HCT116 (cell line): Measurements from ENCODE around the gene AMDHD1. TPM values are rescaled to one million over a fixed set of nuclear protein-coding genes. Genes with fewer than 3 reads are reported as not detected.

Experiments used
- ATAC-seq: fragments of 200-7000 bp; cut with Tn5 transposase; 2 replicates; pipeline ENCODE4 v1.9.1; 2020; ENCODE audit warnings: mild to moderate bottlenecking, moderate library complexity
- BruUV-seq: library from RNA; stranded (reverse); fragments of 400-500 nt; replicated peaks from 2 replicates; lab custom pipeline; 2021; lab: Mats Ljungman, UMichigan
- CTCF ChIA-PET: fragments of 300-600 bp; sonication (Branson Sonifier 250); formaldehyde crosslinking; loops from one replicate; lab custom pipeline; 2021; ENCODE audit warnings: antibody characterized with exemption; lab: Charles Lee
- POLR2A ChIA-PET: fragments of 300-600, 350-600 bp; sonication (Branson Sonifier 250); formaldehyde crosslinking; loops from one replicate; lab custom pipeline; 2021; ENCODE audit warnings: antibody characterized with exemption; lab: Charles Lee
- RAD21 ChIA-PET, 2 experiments: fragments of 300-600 bp; sonication (Branson Sonifier 250); formaldehyde crosslinking; loops; one replicate each; lab custom pipeline; 2023; ENCODE audit warnings: low total read pairs in 2 of 2; ENCODE audit not compliant: uncharacterized antibody in 2 of 2, unreplicated experiment in 2 of 2, low non-redundant PET in 1 of 2; lab: Charles Lee
- DNase-seq: peaks from one replicate; pipeline ENCODE4 v3.0.0-alpha.2; 2010; ENCODE audit warnings: low read depth, low spot score
- H2AFZ ChIP-seq: fragments of 200-600 bp; shearing (Covaris generic), sonication (generic); 2 replicates; pipeline ENCODE4 v1.6.1; 2017; ENCODE audit warnings: low read depth, mixed run types, mixed read lengths, antibody characterized with exemption, low read length; ENCODE audit not compliant: poor library complexity, severe bottlenecking
- H3K27ac ChIP-seq: 2 replicates; pipeline ENCODE4 v1.5.1; 2012; ENCODE audit warnings: low read depth, low read length
- H3K27me3 ChIP-seq: fragments of 200-600 bp; sonication (generic); 2 replicates; pipeline ENCODE4 v1.6.1; 2016; ENCODE audit warnings: mixed run types, low read length, mixed read lengths; ENCODE audit not compliant: insufficient read depth
- H3K36me3 ChIP-seq, 2 experiments: fragments of 200-500 bp in 1 of 2; fragments of 200-600 bp in 1 of 2; sonication (Bioruptor generic) in 1 of 2; sonication (generic) in 1 of 2; 2 replicates each; pipeline versions ENCODE4 v1.5.1 to v1.6.1; 2014 to 2016; ENCODE audit warnings: low read length in 2 of 2, inconsistent platforms in 1 of 2, mixed read lengths in 1 of 2, mixed run types in 1 of 2; ENCODE audit not compliant: insufficient read depth in 2 of 2, control insufficient read depth in 1 of 2
- H3K4me1 ChIP-seq, 2 experiments: fragments of 200-600 bp in 1 of 2; sonication (generic) in 1 of 2; 2 replicates each; pipeline versions ENCODE4 v1.5.1 to v1.6.1; 2012 to 2017; ENCODE audit warnings: low read length in 2 of 2, inconsistent platforms in 1 of 2, mild to moderate bottlenecking in 1 of 2, mixed read lengths in 1 of 2, mixed run types in 1 of 2, moderate library complexity in 1 of 2; ENCODE audit not compliant: insufficient read depth in 2 of 2, control insufficient read depth in 1 of 2
- H3K4me2 ChIP-seq: fragments of 200-600 bp; sonication (generic); 2 replicates; pipeline ENCODE4 v1.6.1; 2017; ENCODE audit warnings: mixed run types, low read length, mixed read lengths
- H3K4me3 ChIP-seq, 2 experiments: fragments of 200-600 bp in 1 of 2; sonication (generic) in 1 of 2; replicated peaks in 1 of 2; 2 replicates each; pipeline ENCODE4 v1.5.1; 2011 to 2016; ENCODE audit warnings: low read length in 2 of 2, control low read depth in 1 of 2, low read depth in 1 of 2, mild to moderate bottlenecking in 1 of 2, mixed read lengths in 1 of 2, mixed run types in 1 of 2
- H3K79me2 ChIP-seq: fragments of 200-600 bp; sonication (generic); 2 replicates; pipeline ENCODE4 v1.6.1; 2017; ENCODE audit warnings: mild to moderate bottlenecking, mixed run types, low read length, moderate library complexity, mixed read lengths; ENCODE audit not compliant: insufficient read depth
- H3K9ac ChIP-seq: fragments of 200-600 bp; sonication (generic); 2 replicates; pipeline ENCODE4 v1.6.1; 2016; ENCODE audit warnings: low read length, mixed read lengths
- H3K9me2 ChIP-seq: fragments of 200-600 bp; sonication (generic), shearing (Covaris generic); 2 replicates; pipeline ENCODE4 v1.6.1; 2017; ENCODE audit warnings: mixed run types, mild to moderate bottlenecking, moderate library complexity; ENCODE audit not compliant: insufficient read depth
- H3K9me3 ChIP-seq, 2 experiments: fragments of 200-500 bp in 1 of 2; fragments of 200-600 bp in 1 of 2; sonication (Bioruptor generic) in 1 of 2; sonication (generic) in 1 of 2; 2 replicates each; pipeline ENCODE4 v1.6.1; 2014 to 2017; ENCODE audit warnings: low read length in 2 of 2, mixed read lengths in 2 of 2, inconsistent platforms in 1 of 2, low read depth in 1 of 2, mild to moderate bottlenecking in 1 of 2, mixed run types in 1 of 2, moderate library complexity in 1 of 2; ENCODE audit not compliant: control insufficient read depth in 1 of 2, insufficient read depth in 1 of 2
- H4K20me1 ChIP-seq: fragments of 200-600 bp; sonication (generic), shearing (Covaris generic); 2 replicates; pipeline ENCODE4 v1.6.1; 2017; ENCODE audit warnings: mixed run types, mild to moderate bottlenecking, moderate library complexity; ENCODE audit not compliant: insufficient read depth
- CEBPB ChIP-seq: IDR thresholded peaks from 2 replicates; pipeline ENCODE4 v1.6.1; 2012; ENCODE audit warnings: low read depth
- EGR1 ChIP-seq: IDR thresholded peaks from 2 replicates; pipeline ENCODE4 v1.6.1; 2012; ENCODE audit warnings: low read depth
- EZH2 ChIP-seq: fragments of 200-600 bp; sonication (generic); IDR thresholded peaks from 2 replicates; pipeline ENCODE4 v1.6.1; 2017; ENCODE audit warnings: antibody characterized with exemption, mixed run types
- FOSL1 ChIP-seq: IDR thresholded peaks from 2 replicates; pipeline ENCODE4 v1.6.1; 2012; ENCODE audit warnings: low read depth
- JUND ChIP-seq: IDR thresholded peaks from 2 replicates; pipeline ENCODE4 v1.6.1; 2012
- RAD21 ChIP-seq: IDR thresholded peaks from 2 replicates; pipeline ENCODE4 v1.6.1; 2012; ENCODE audit warnings: low read depth, mild to moderate bottlenecking
- YY1 ChIP-seq: IDR thresholded peaks from 2 replicates; pipeline ENCODE4 v1.6.1; 2011; ENCODE audit warnings: low read length, low read depth, moderate library complexity, mild to moderate bottlenecking; ENCODE audit not compliant: insufficient replicate concordance; ENCODE audit errors: extremely low read depth
- ZFX ChIP-seq: fragments of 450-650 bp; IDR thresholded peaks from 2 replicates; pipeline ENCODE4 v1.6.1; 2017
- intact Hi-C: fragments of 100-400 bp; cut with micrococcal nuclease; formaldehyde crosslinking; loops from 2 replicates; pipeline ENCODE4 v1.10.0; 2022
- total RNA-seq: library from RNA; stranded (reverse); gene quantifications from one replicate; pipeline ENCODE4 v1.2.1, GENCODE V29; 2021; ENCODE audit not compliant: unreplicated experiment
- TF ChIP-seq, protein P1 (sequence below): IDR thresholded peaks from 2 replicates; pipeline ENCODE4 v1.6.1; 2012
- TF ChIP-seq, protein P2 (sequence below): IDR thresholded peaks from 2 replicates; pipeline ENCODE4 v1.6.1; 2012

AMDHD1 gene
- total RNA-seq, 1 experiment from 2014 or later = 3.0 TPM

DNA sequence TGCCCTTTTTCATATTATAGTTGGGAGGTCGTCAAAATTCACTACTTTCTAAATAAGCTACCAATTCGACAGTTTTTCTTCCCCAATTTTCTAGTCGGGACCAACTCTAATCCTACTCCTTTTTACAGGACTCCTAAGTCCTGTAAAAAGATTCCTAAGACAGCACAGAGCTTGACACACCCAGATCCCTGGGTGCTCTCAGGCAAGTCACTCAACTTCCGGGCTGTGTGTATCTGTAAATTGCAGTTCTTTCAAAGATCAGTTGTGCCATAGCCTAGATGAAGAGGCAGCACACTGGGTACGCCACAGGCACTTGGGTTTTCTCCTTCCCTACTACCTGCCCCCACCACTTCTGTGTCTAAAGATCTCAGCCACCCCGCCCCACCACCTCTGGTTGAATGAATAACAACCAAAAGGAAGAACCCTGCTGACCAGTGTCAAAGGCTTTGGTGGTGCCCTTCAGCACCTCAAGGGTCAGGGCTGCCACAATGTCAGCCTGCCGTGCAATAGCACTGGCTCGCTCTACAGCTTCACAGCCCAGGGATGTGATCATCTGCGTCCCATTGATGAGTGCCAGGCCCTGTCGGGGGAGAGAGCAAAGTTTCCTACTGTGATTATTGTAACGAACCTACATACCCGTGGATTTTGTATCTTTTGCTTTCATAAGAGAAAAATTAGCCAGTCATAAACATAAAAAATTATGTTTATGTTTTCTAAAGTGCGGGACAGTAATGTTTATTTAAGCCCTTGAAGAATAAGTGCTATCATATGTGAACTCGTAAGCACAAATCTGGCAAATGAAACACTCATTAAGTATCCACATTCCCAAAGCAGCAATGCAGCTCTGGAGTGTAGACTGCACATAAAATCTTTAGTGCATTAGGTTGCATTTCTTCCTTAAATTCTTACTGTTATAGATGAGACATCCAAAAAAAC is 43.8 kb downstream of the AMDHD1 start:
- no TSS peak for BruUV-seq
- H3K9me3 ChIP-seq = no peaks in the 10 kb centered on the region
- no peaks in the 10 kb centered on the region for H3K27me3 ChIP-seq
- H4K20me1 ChIP-seq = no peaks in the 10 kb centered on the region
- ChIA-PET CTCF (no interaction called here), RAD21 (no interaction called here), POLR2A (no interaction called here)
- no peak overlapping the region for H3K9ac ChIP-seq
- intact Hi-C loops = no loop called here
- no peaks in the 10 kb centered on the region for H3K79me2 ChIP-seq
- no peak overlapping the region for H3K4me2 ChIP-seq
- TF ChIP-seq JUND (no peak), EGR1 (no peak), FOSL1 (no peak), ZFX (no peak), EZH2 (no peak), YY1 (no peak), CEBPB (no peak), RAD21 (no peak)
- TF ChIP-seq, protein P1, sequence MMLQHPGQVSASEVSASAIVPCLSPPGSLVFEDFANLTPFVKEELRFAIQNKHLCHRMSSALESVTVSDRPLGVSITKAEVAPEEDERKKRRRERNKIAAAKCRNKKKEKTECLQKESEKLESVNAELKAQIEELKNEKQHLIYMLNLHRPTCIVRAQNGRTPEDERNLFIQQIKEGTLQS = no peak
- TF ChIP-seq, protein P2, sequence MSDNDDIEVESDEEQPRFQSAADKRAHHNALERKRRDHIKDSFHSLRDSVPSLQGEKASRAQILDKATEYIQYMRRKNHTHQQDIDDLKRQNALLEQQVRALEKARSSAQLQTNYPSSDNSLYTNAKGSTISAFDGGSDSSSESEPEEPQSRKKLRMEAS = no peak
- H3K4me1 ChIP-seq = no peaks in the 10 kb centered on the region
- DNase-seq (no peak), ATAC-seq (no peak)
- H3K9me2 ChIP-seq = no peaks in the 10 kb centered on the region
- no peak overlapping the region for H3K27ac ChIP-seq
- H2AFZ ChIP-seq = no peak overlapping the region
- H3K36me3 ChIP-seq = no peaks in the 10 kb centered on the region
- no peak overlapping the region for H3K4me3 ChIP-seq
